Thymus (tissue), 11 donors: ENCODE data around the gene SLCO3A1. TPM values are rescaled to one million over a fixed set of nuclear protein-coding genes. Genes with fewer than 3 reads are reported as not detected.

Experiments
- DNase-seq, 9 donors: peaks; one replicate each; pipeline ENCODE4 v3.0.0-alpha.2; 2013; ENCODE audit warnings: low spot score in 9 of 9, low read depth in 6 of 9, missing footprints in 1 of 9
- H3K27ac ChIP-seq, 2 donors: one replicate each; pipeline ENCODE4 v1.5.1; 2013; ENCODE audit warnings: control low read depth in 1 of 2, low read depth in 1 of 2, low read length in 1 of 2, mild to moderate bottlenecking in 1 of 2, moderate library complexity in 1 of 2
- H3K27me3 ChIP-seq, 2 donors: one replicate each; pipeline ENCODE4 v1.5.1; 2013; ENCODE audit warnings: low read length in 1 of 2; ENCODE audit not compliant: control insufficient read depth in 2 of 2, insufficient read depth in 1 of 2
- H3K36me3 ChIP-seq, 2 donors: one replicate each; pipeline ENCODE4 v1.5.1; 2013; ENCODE audit warnings: low read length in 1 of 2, mild to moderate bottlenecking in 1 of 2, moderate library complexity in 1 of 2; ENCODE audit not compliant: control insufficient read depth in 2 of 2, insufficient read depth in 2 of 2
- H3K4me1 ChIP-seq, 2 donors: one replicate each; pipeline ENCODE4 v1.5.1; 2013; ENCODE audit warnings: low read length in 2 of 2; ENCODE audit not compliant: control insufficient read depth in 2 of 2, insufficient read depth in 2 of 2
- H3K4me3 ChIP-seq, 2 donors: one replicate each; pipeline ENCODE4 v1.5.1; 2013; ENCODE audit warnings: low read length in 2 of 2, control low read depth in 1 of 2, mild to moderate bottlenecking in 1 of 2
- H3K9me3 ChIP-seq, 2 donors: one replicate each; pipeline ENCODE4 v1.5.1; 2013; ENCODE audit warnings: low read length in 1 of 2, mild to moderate bottlenecking in 1 of 2; ENCODE audit not compliant: control insufficient read depth in 2 of 2, insufficient read depth in 1 of 2
- WGBS: extraction: QIAGEN DNeasy Blood & Tissue Kit; methylation state at CpG from one replicate; pipeline ENCODE4 v1.1.7; 2013; 5-methylcytosine and 5-hydroxymethylcytosine counted together
- polyA plus RNA-seq: library from polyadenylated mRNA; stranded (reverse); fragments of 200-250 nt; gene quantifications from one replicate; pipeline ENCODE4 v1.2.3, GENCODE V29; 2013
- total RNA-seq: library from RNA; stranded (reverse); fragments of 120-200 nt; gene quantifications from one replicate; pipeline ENCODE4 v1.2.4, GENCODE V29; 2013
- donor health status: healthy.

The SLCO3A1 gene
- total and polyA plus RNA-seq, 2 donors: 1.6 to 7.9 TPM

GRCh38 chr15:91944331-91944730 lies 90.8 kb downstream of the SLCO3A1 start:
- H3K4me3 ChIP-seq: no peak overlapping the region
- H3K27me3 ChIP-seq: no peaks in the 10 kb centered on the region
- DNase-seq: no peak
- WGBS: 87% methylated on average over 6 of the region's 6 CpGs
- H3K36me3 ChIP-seq: no peaks in the 10 kb centered on the region
- no peaks in the 10 kb centered on the region for H3K9me3 ChIP-seq
- H3K27ac ChIP-seq: no peak overlapping the region
- peaks cover 0 to 18% of the 10 kb centered on the region in 2 donors for H3K4me1 ChIP-seq

- Histone ChIP-seq H3K4me3 (no peak overlapping the region), H3K9me3 (no peaks in the 10 kb centered on the region), H3K4me1 (peaks cover 0 to 18% of the 10 kb centered on the region in 2 donors), H3K27me3 (no peaks in the 10 kb centered on the region), H3K27ac (no peak overlapping the region), H3K36me3 (no peaks in the 10 kb centered on the region)
- DNase-seq: no peak
- WGBS: 92% methylated on average over 6 of the region's 6 CpGs
These were observed 91.9 kb downstream of the SLCO3A1 start for GRCh38 chr15:91945385-91945784.

- H3K4me1 ChIP-seq: peaks cover 0 to 18% of the 10 kb centered on the region in 2 donors
- H3K9me3 ChIP-seq: no peaks in the 10 kb centered on the region
- H3K27ac ChIP-seq: no peak overlapping the region
- 90% methylated on average over 6 of the region's 6 CpGs for WGBS
- no peak for DNase-seq
- H3K27me3 ChIP-seq: no peaks in the 10 kb centered on the region
- H3K4me3 ChIP-seq: no peak overlapping the region
- no peaks in the 10 kb centered on the region for H3K36me3 ChIP-seq
These were observed 92.6 kb downstream of the SLCO3A1 start for GRCh38 chr15:91946075-91946474.

GRCh38 chr15:91946581-91947292 lies 93.2 kb downstream of the SLCO3A1 start:
- DNase-seq: no peak
- 87% methylated on average over 16 of the region's 16 CpGs for WGBS
- Histone ChIP-seq H3K27ac (no peak overlapping the region), H3K36me3 (no peaks in the 10 kb centered on the region), H3K9me3 (no peaks in the 10 kb centered on the region), H3K4me1 (peaks cover 0 to 18% of the 10 kb centered on the region in 2 donors), H3K4me3 (no peak overlapping the region), H3K27me3 (no peaks in the 10 kb centered on the region)

GRCh38 chr15:91947293-91947679 lies 93.8 kb downstream of the SLCO3A1 start:
- 33% methylated on average over 7 of the region's 7 CpGs for WGBS
- H3K27ac ChIP-seq: no peak overlapping the region
- H3K4me1 ChIP-seq: peaks cover 0 to 17% of the 10 kb centered on the region in 2 donors
- no peak for DNase-seq
- no peaks in the 10 kb centered on the region for H3K9me3 ChIP-seq
- no peaks in the 10 kb centered on the region for H3K27me3 ChIP-seq
- no peak overlapping the region for H3K4me3 ChIP-seq
- no peaks in the 10 kb centered on the region for H3K36me3 ChIP-seq

- H3K9me3 ChIP-seq: no peaks in the 10 kb centered on the region
- H3K27me3 ChIP-seq: no peaks in the 10 kb centered on the region
- no peak overlapping the region for H3K27ac ChIP-seq
- DNase-seq: no peak
- H3K4me1 ChIP-seq: peaks cover 0 to 14% of the 10 kb centered on the region in 2 donors
- WGBS: 78% methylated on average over 19 of the region's 19 CpGs
- no peaks in the 10 kb centered on the region for H3K36me3 ChIP-seq
- H3K4me3 ChIP-seq: no peak overlapping the region
These were observed 94.4 kb downstream of the SLCO3A1 start for GRCh38 chr15:91947683-91948608.

GRCh38 chr15:91949361-91949760 lies 95.9 kb downstream of the SLCO3A1 start:
- Histone ChIP-seq H3K27ac (no peak overlapping the region), H3K36me3 (no peaks in the 10 kb centered on the region), H3K4me3 (no peak overlapping the region), H3K9me3 (no peaks in the 10 kb centered on the region), H3K27me3 (no peaks in the 10 kb centered on the region), H3K4me1 (peaks cover 0 to 7% of the 10 kb centered on the region in 2 donors)
- no peak for DNase-seq
- WGBS: 96% methylated on average over 8 of the region's 8 CpGs

- no peak for DNase-seq
- H3K4me3 ChIP-seq: no peak overlapping the region
- WGBS: 95% methylated on average over 4 of the region's 4 CpGs
- H3K27me3 ChIP-seq: no peaks in the 10 kb centered on the region
- H3K27ac ChIP-seq: no peak overlapping the region
- no peaks in the 10 kb centered on the region for H3K9me3 ChIP-seq
- no peaks in the 10 kb centered on the region for H3K36me3 ChIP-seq
- peaks cover 0 to 7% of the 10 kb centered on the region in 2 donors for H3K4me1 ChIP-seq
These were observed 96.5 kb downstream of the SLCO3A1 start for GRCh38 chr15:91950054-91950453.
